MCF 10A (cell line): ENCODE data around the gene SOWAHC. TPM values are rescaled to one million over a fixed set of nuclear protein-coding genes. Genes with fewer than 3 reads are reported as not detected.

Experiments used
- BruUV-seq: library from RNA; stranded (reverse); fragments of 400-500 nt; replicated peaks from 2 replicates; lab custom pipeline; 2021; lab: Mats Ljungman, UMichigan
- CTCF ChIA-PET: fragments of 300-600 bp; sonication (Branson Sonifier 250); formaldehyde crosslinking; extraction: SDS; loops from one replicate; lab custom pipeline; 2021; ENCODE audit warnings: antibody characterized with exemption, inconsistent platforms; lab: Yijun Ruan, JAX
- POLR2A ChIA-PET: fragments of 300-600, 350-650 bp; sonication (Branson Sonifier 250); formaldehyde crosslinking; extraction: SDS; loops from one replicate; lab custom pipeline; 2020; ENCODE audit warnings: antibody characterized with exemption, inconsistent platforms; lab: Yijun Ruan, JAX
- DNase-seq: peaks from one replicate; pipeline ENCODE4 v3.0.0-alpha.2; 2018; ENCODE audit not compliant: unreplicated experiment
- H3K27ac Mint-ChIP-seq: one replicate; pipeline ENCODE4 v1.8.0; 2022; ENCODE audit warnings: mild to moderate bottlenecking, low read depth, mixed read lengths; ENCODE audit not compliant: unreplicated experiment
- H3K27me3 Mint-ChIP-seq: one replicate; pipeline ENCODE4 v1.8.0; 2022; ENCODE audit warnings: mixed read lengths; ENCODE audit not compliant: insufficient read depth, unreplicated experiment
- H3K36me3 Mint-ChIP-seq: one replicate; pipeline ENCODE4 v1.8.0; 2022; ENCODE audit warnings: mild to moderate bottlenecking, moderate library complexity, mixed read lengths; ENCODE audit not compliant: insufficient read depth, unreplicated experiment
- H3K4me1 Mint-ChIP-seq: one replicate; pipeline ENCODE4 v1.8.0; 2022; ENCODE audit warnings: mixed read lengths; ENCODE audit not compliant: insufficient read depth, unreplicated experiment
- H3K4me3 Mint-ChIP-seq: one replicate; pipeline ENCODE4 v1.8.0; 2022; ENCODE audit warnings: mild to moderate bottlenecking, moderate library complexity, mixed read lengths; ENCODE audit not compliant: unreplicated experiment
- H3K9me3 Mint-ChIP-seq: one replicate; pipeline ENCODE4 v1.8.0; 2022; ENCODE audit warnings: mixed read lengths; ENCODE audit not compliant: unreplicated experiment
- CTCF ChIP-seq: fragments of 200-600 bp; IDR thresholded peaks from one replicate; pipeline ENCODE4 v1.8.0; 2022; ENCODE audit warnings: antibody characterized with exemption, mild to moderate bottlenecking; ENCODE audit not compliant: unreplicated experiment
- intact Hi-C: fragments of 100-400 bp; cut with micrococcal nuclease; formaldehyde crosslinking; loops from 2 replicates; pipeline ENCODE4 v1.14.1; 2022
- total RNA-seq: library from RNA; stranded (reverse); gene quantifications from 2 replicates; pipeline ENCODE4 v1.2.3, GENCODE V29; 2022

Gene SOWAHC
- total RNA-seq, 1 experiment from 2014 or later: 35.3 TPM

GRCh38 chr2:109611467-109612095 is 2.6 kb upstream of the SOWAHC start:
- ChIA-PET POLR2A (interaction anchor here (0.7 to 6.1 kb wide), 4 partner anchors 11 to 102 kb away, joined by 3 to 168 read pairs (median 5); no protein-coding TSS in a partner anchor), CTCF (interaction anchor here (0.6 to 1.7 kb wide), 4 partner anchors 11 to 441 kb away, joined by 3 to 4 read pairs (median 4); no protein-coding TSS in a partner anchor)
- H3K4me1 Mint-ChIP-seq: peaks cover 29% of the 10 kb centered on the region
- no peaks in the 10 kb centered on the region for H3K27me3 Mint-ChIP-seq
- BruUV-seq: no TSS peak
- intact Hi-C loops: no loop called here
- H3K27ac Mint-ChIP-seq: peak overlapping the region; percentile 96
- H3K36me3 Mint-ChIP-seq: peaks cover 9% of the 10 kb centered on the region
- no peak for TF ChIP-seq CTCF
- peak; percentile 70 for DNase-seq
- H3K4me3 Mint-ChIP-seq: peak overlapping the region; percentile 96
- no peaks in the 10 kb centered on the region for H3K9me3 Mint-ChIP-seq

- ChIA-PET CTCF (interaction anchor here (0.6 to 3.0 kb wide), 6 partner anchors 7 to 123 kb away, joined by 3 to 10 read pairs (median 3); no protein-coding TSS in a partner anchor), POLR2A (interaction anchor here (0.7 to 6.1 kb wide), 21 partner anchors 8 to 1630 kb away, joined by 3 to 168 read pairs (median 5); partner anchors contain the start of gene NPHP1)
- BruUV-seq: no TSS peak
- Mint-ChIP-seq H3K36me3 (peaks cover 17% of the 10 kb centered on the region), H3K27me3 (no peaks in the 10 kb centered on the region), H3K4me3 (peak overlapping the region; percentile 96), H3K9me3 (no peaks in the 10 kb centered on the region), H3K27ac (peak overlapping the region; percentile 96), H3K4me1 (peaks cover 21% of the 10 kb centered on the region)
- intact Hi-C loops: no loop called here
- peak; percentile 68 for DNase-seq
- no peak for TF ChIP-seq CTCF
Measured at GRCh38 chr2:109613081-109613921, 863 bp upstream of the SOWAHC start.

GRCh38 chr2:109614715-109615636 is 812 bp downstream of the SOWAHC start:
- Mint-ChIP-seq H3K36me3 (peaks cover 16% of the 10 kb centered on the region), H3K9me3 (no peaks in the 10 kb centered on the region), H3K27me3 (no peaks in the 10 kb centered on the region), H3K4me3 (peak overlapping the region; percentile 96), H3K27ac (peak overlapping the region; percentile 89), H3K4me1 (peaks cover 7% of the 10 kb centered on the region)
- ChIA-PET POLR2A (interaction anchor here (0.6 to 6.1 kb wide), 23 partner anchors 8 to 642 kb away, joined by 3 to 168 read pairs (median 4); no protein-coding TSS in a partner anchor), CTCF (interaction anchor here (0.6 to 3.0 kb wide), 11 partner anchors 9 to 121 kb away, joined by 3 to 10 read pairs (median 3); no protein-coding TSS in a partner anchor)
- no peak for TF ChIP-seq CTCF
- BruUV-seq: no TSS peak
- peak; percentile 34 for DNase-seq
- intact Hi-C loops: loop anchor here (1.0 to 5.0 kb wide), 4 partner anchors 11 to 100 kb away; no protein-coding TSS in a partner anchor
